Panc1 (cell line): Measurements from ENCODE around the gene BAD. TPM values are rescaled to one million over a fixed set of nuclear protein-coding genes. Genes with fewer than 3 reads are reported as not detected.
A peak's percentile ranks its signal among the peaks of the same experiment; 100 is the strongest.

ENCODE experiments used
- ATAC-seq: fragments of 200-7000 bp; cut with Tn5 transposase; 2 replicates; pipeline ENCODE4 v1.9.1; 2020; ENCODE audit warnings: mild to moderate bottlenecking, moderate library complexity
- BruUV-seq: library from RNA; stranded (reverse); fragments of 400-500 nt; replicated peaks from 2 replicates; lab custom pipeline; 2021; lab: Mats Ljungman, UMichigan
- CTCF ChIA-PET: fragments of 300-600 bp; sonication (Branson Sonifier 250); formaldehyde crosslinking; loops from one replicate; lab custom pipeline; 2022; ENCODE audit warnings: antibody characterized with exemption; lab: Charles Lee
- POLR2A ChIA-PET: fragments of 300-600 bp; sonication (Branson Sonifier 250); formaldehyde crosslinking; loops from one replicate; lab custom pipeline; 2022; ENCODE audit warnings: antibody characterized with exemption; lab: Charles Lee
- DNase-seq: peaks from one replicate; pipeline ENCODE4 v3.0.0-alpha.2; 2010; ENCODE audit warnings: low read depth, low spot score
- H3K27ac ChIP-seq: 2 replicates; pipeline ENCODE4 v1.5.1; 2011; ENCODE audit warnings: mild to moderate bottlenecking, low read length, inconsistent platforms
- H3K27me3 ChIP-seq: fragments of 200-500 bp; sonication (Bioruptor generic); 2 replicates; pipeline ENCODE4 v1.6.0; 2014; ENCODE audit warnings: low read length, inconsistent platforms; ENCODE audit not compliant: control insufficient read depth, insufficient read depth
- H3K36me3 ChIP-seq: fragments of 200-500 bp; sonication (Bioruptor generic); 2 replicates; pipeline ENCODE4 v1.5.1; 2014; ENCODE audit warnings: inconsistent platforms, mild to moderate bottlenecking, low read length, moderate library complexity; ENCODE audit not compliant: control insufficient read depth, insufficient read depth
- H3K4me1 ChIP-seq: 2 replicates; pipeline ENCODE4 v1.5.1; 2011; ENCODE audit warnings: inconsistent platforms, mild to moderate bottlenecking, low read length, moderate library complexity; ENCODE audit not compliant: control insufficient read depth, insufficient read depth
- H3K4me3 ChIP-seq, 2 experiments: 2 replicates each; pipeline ENCODE4 v1.5.1; 2011 to 2012; ENCODE audit warnings: low read depth in 2 of 2, low read length in 2 of 2, mild to moderate bottlenecking in 2 of 2, inconsistent platforms in 1 of 2, moderate library complexity in 1 of 2
- H3K9me3 ChIP-seq: fragments of 200-500 bp; sonication (Bioruptor generic); 2 replicates; pipeline ENCODE4 v1.5.1; 2014; ENCODE audit warnings: low read depth, mild to moderate bottlenecking, inconsistent platforms, low read length, moderate library complexity; ENCODE audit not compliant: control insufficient read depth, insufficient read depth
- POLR2AphosphoS5 ChIP-seq: IDR thresholded peaks from 2 replicates; pipeline ENCODE4 v1.6.1; 2012; ENCODE audit warnings: mild to moderate bottlenecking, low read depth, low read length, moderate library complexity
- SIN3A ChIP-seq: IDR thresholded peaks from 2 replicates; pipeline ENCODE4 v1.6.1; 2012; ENCODE audit warnings: low read depth, mild to moderate bottlenecking, low read length, moderate library complexity, borderline replicate concordance; ENCODE audit not compliant: insufficient read depth
- TCF7L2 ChIP-seq: IDR thresholded peaks from 2 replicates; pipeline ENCODE4 v1.6.1; 2011; ENCODE audit warnings: mild to moderate bottlenecking, low read depth, low read length, inconsistent platforms
- in situ Hi-C: cut with HindIII; loops from 2 replicates; pipeline ENCODE4 v1.10.0; 2016; ENCODE audit warnings: low sequenced_read_pairs, low pct_unique_long_range_greater_than_20kb
- intact Hi-C: fragments of 100-400 bp; cut with micrococcal nuclease; formaldehyde crosslinking; loops from one replicate; pipeline ENCODE4 v1.10.0; 2022; ENCODE audit not compliant: unreplicated experiment
- total RNA-seq: library from RNA; stranded (reverse); gene quantifications from one replicate; pipeline ENCODE4 v1.2.1, GENCODE V29; 2021; ENCODE audit not compliant: unreplicated experiment
- TF ChIP-seq, protein P1 (sequence below): fragments of 450-650 bp; IDR thresholded peaks from 2 replicates; pipeline ENCODE4 v1.5.1; 2017; ENCODE audit warnings: mild to moderate bottlenecking

The BAD gene
- total RNA-seq, 1 experiment from 2014 or later = 77.7 TPM

GRCh38 chr11:64241491-64242374, 42.7 kb downstream of the BAD start:
- Histone ChIP-seq H3K9me3 (no peaks in the 10 kb centered on the region), H3K27me3 (no peaks in the 10 kb centered on the region), H3K27ac (peak overlapping the region; percentile 68), H3K36me3 (peaks cover 3% of the 10 kb centered on the region; the same call in 1 of the 2 replicates), H3K4me3 (peak overlapping the region; percentile 59 to 60), H3K4me1 (peaks cover 30% of the 10 kb centered on the region)
- peak; percentile 75 for ATAC-seq
- no peak for DNase-seq
- ChIA-PET POLR2A (interaction anchor here (0.7 to 1.0 kb wide), 2 partner anchors 14 to 1503 kb away, joined by 7 to 9 read pairs; no protein-coding TSS in a partner anchor), CTCF (interaction anchor here (0.5 to 0.7 kb wide), 5 partner anchors 37 to 681 kb away, joined by 3 to 8 read pairs (median 4); partner anchors contain the start of gene TRMT112)
- TF ChIP-seq SIN3A (no peak; the same call in 1 of the 2 replicates), POLR2AphosphoS5 (peak; percentile 32; the same call in 1 of the 2 replicates)
- TSS peak; percentile 92 for BruUV-seq
- in situ Hi-C loops (no loop called here), intact Hi-C loops (loop anchor here (10.0 kb wide), 1 partner anchor 63 kb away; the partner anchor contains the start of genes CATSPERZ and ESRRA)

DNA sequence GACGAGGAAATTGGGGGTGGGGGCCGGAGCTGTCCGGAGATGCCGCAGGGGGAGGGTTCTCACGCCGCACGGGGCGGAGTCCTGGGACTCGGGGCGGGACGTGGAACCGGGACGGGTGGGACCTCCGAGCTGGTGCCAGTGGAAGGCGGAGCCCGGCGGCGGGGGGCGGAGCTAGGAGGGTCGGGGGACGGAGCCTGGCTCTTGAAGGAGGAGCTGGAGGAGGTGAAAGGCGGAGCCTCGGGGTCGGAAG, 43.3 kb downstream of the BAD start:
- Histone ChIP-seq H3K27me3 (no peaks in the 10 kb centered on the region), H3K9me3 (no peaks in the 10 kb centered on the region), H3K4me3 (peak overlapping the region; percentile 53 to 59), H3K4me1 (peaks cover 30% of the 10 kb centered on the region), H3K27ac (peak overlapping the region; percentile 97; the same call in 1 of the 2 replicates), H3K36me3 (peaks cover 3% of the 10 kb centered on the region; the same call in 1 of the 2 replicates)
- TF ChIP-seq TCF7L2 = no peak
- TF ChIP-seq POLR2AphosphoS5 = no peak
- BruUV-seq = no TSS peak
- CTCF ChIA-PET = interaction anchor here (0.5 to 0.7 kb wide), 3 partner anchors 76 to 681 kb away, joined by 3 to 4 read pairs (median 3); partner anchors contain the start of gene TRMT112
- DNase-seq (peak; percentile 80), ATAC-seq (peak; percentile 81)
- POLR2A ChIA-PET = interaction anchor here (1.0 kb wide), 1 partner anchor 13 kb away, joined by 9 read pairs; no protein-coding TSS in a partner anchor
- in situ Hi-C loops = no loop called here
- intact Hi-C loops = loop anchor here (10.0 kb wide), 1 partner anchor 64 kb away; the partner anchor contains the start of genes CATSPERZ and ESRRA

GRCh38 chr11:64240435-64241240, 43.8 kb downstream of the BAD start, which contains the start of gene FKBP2:
Gene FKBP2 (plus strand): TSS chr11:64241095. CDS start chr11:64242388, 1,293 bp downstream.
- ChIA-PET CTCF (interaction anchor here (0.5 to 0.7 kb wide), 3 partner anchors 75 to 682 kb away, joined by 3 to 4 read pairs (median 3); partner anchors contain the start of gene TRMT112), POLR2A (interaction anchor here (1.0 kb wide), 1 partner anchor 13 kb away, joined by 9 read pairs; no protein-coding TSS in a partner anchor)
- intact Hi-C loops (loop anchor here (10.0 kb wide), 1 partner anchor 64 kb away; the partner anchor contains the start of genes CATSPERZ and ESRRA), in situ Hi-C loops (no loop called here)
- ATAC-seq = peak; percentile 69
- TF ChIP-seq, protein P1, sequence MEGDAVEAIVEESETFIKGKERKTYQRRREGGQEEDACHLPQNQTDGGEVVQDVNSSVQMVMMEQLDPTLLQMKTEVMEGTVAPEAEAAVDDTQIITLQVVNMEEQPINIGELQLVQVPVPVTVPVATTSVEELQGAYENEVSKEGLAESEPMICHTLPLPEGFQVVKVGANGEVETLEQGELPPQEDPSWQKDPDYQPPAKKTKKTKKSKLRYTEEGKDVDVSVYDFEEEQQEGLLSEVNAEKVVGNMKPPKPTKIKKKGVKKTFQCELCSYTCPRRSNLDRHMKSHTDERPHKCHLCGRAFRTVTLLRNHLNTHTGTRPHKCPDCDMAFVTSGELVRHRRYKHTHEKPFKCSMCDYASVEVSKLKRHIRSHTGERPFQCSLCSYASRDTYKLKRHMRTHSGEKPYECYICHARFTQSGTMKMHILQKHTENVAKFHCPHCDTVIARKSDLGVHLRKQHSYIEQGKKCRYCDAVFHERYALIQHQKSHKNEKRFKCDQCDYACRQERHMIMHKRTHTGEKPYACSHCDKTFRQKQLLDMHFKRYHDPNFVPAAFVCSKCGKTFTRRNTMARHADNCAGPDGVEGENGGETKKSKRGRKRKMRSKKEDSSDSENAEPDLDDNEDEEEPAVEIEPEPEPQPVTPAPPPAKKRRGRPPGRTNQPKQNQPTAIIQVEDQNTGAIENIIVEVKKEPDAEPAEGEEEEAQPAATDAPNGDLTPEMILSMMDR = no peak
- TF ChIP-seq POLR2AphosphoS5 (peak; percentile 84), SIN3A (peak; percentile 83; the same call in 1 of the 2 replicates), TCF7L2 (peak; percentile 48; the same call in 1 of the 2 replicates)
- TSS peak; percentile 91 for BruUV-seq
- DNase-seq = peak; percentile 78
- H3K27ac ChIP-seq = peak within 1 kb of the TSS; percentile 97
- peak within 1 kb of the TSS; percentile 59 to 60 for H3K4me3 ChIP-seq
- peaks cover 3% of the 10 kb centered on the region; the same call in 1 of the 2 replicates for H3K36me3 ChIP-seq
- no peaks in the 10 kb centered on the region for H3K9me3 ChIP-seq
- no peaks in the 10 kb centered on the region for H3K27me3 ChIP-seq
- peaks cover 30% of the 10 kb centered on the region for H3K4me1 ChIP-seq
